Measurements from ENCODE around the gene CDH6. TPM values are rescaled to one million over a fixed set of nuclear protein-coding genes. Genes with fewer than 3 reads are reported as not detected.
"Not testable (repeated sequence)": the region's sequence is repeated elsewhere in the genome, so short reads cannot be mapped to it uniquely, and the experiment has no call there.

The CDH6 gene
- total RNA-seq, 1 donor from 2014 or later: 7.2 TPM

- intact Hi-C loops (cut with DNase I): no loop called here
- Histone ChIP-seq H3K4me3 (no peak overlapping the region), H3K27ac (no peak overlapping the region), H3K36me3 (no peaks in the 10 kb centered on the region), H3K4me1 (no peaks in the 10 kb centered on the region), H3K27me3 (ENCODE audit: low read depth) (no peaks in the 10 kb centered on the region), H3K9me3 (no peaks in the 10 kb centered on the region)
- DNase-seq (no peak), ATAC-seq (no peak)
- TF ChIP-seq, protein P1, sequence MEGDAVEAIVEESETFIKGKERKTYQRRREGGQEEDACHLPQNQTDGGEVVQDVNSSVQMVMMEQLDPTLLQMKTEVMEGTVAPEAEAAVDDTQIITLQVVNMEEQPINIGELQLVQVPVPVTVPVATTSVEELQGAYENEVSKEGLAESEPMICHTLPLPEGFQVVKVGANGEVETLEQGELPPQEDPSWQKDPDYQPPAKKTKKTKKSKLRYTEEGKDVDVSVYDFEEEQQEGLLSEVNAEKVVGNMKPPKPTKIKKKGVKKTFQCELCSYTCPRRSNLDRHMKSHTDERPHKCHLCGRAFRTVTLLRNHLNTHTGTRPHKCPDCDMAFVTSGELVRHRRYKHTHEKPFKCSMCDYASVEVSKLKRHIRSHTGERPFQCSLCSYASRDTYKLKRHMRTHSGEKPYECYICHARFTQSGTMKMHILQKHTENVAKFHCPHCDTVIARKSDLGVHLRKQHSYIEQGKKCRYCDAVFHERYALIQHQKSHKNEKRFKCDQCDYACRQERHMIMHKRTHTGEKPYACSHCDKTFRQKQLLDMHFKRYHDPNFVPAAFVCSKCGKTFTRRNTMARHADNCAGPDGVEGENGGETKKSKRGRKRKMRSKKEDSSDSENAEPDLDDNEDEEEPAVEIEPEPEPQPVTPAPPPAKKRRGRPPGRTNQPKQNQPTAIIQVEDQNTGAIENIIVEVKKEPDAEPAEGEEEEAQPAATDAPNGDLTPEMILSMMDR (IDR thresholded peaks at IDR 0.05): no peak
Observed at GRCh38 chr5:31359839-31360238, 166.4 kb downstream of the CDH6 start.

GRCh38 chr5:31361234-31361633 is 167.7 kb downstream of the CDH6 start:
- Histone ChIP-seq H3K27ac (no peak overlapping the region), H3K4me3 (no peak overlapping the region), H3K4me1 (no peaks in the 10 kb centered on the region), H3K27me3 (ENCODE audit: low read depth) (no peaks in the 10 kb centered on the region), H3K9me3 (no peaks in the 10 kb centered on the region), H3K36me3 (no peaks in the 10 kb centered on the region)
- TF ChIP-seq, protein P1 (IDR thresholded peaks at IDR 0.05): no peak
- DNase-seq: no peak
- ATAC-seq: no peak
- intact Hi-C loops (cut with DNase I): no loop called here

DNA sequence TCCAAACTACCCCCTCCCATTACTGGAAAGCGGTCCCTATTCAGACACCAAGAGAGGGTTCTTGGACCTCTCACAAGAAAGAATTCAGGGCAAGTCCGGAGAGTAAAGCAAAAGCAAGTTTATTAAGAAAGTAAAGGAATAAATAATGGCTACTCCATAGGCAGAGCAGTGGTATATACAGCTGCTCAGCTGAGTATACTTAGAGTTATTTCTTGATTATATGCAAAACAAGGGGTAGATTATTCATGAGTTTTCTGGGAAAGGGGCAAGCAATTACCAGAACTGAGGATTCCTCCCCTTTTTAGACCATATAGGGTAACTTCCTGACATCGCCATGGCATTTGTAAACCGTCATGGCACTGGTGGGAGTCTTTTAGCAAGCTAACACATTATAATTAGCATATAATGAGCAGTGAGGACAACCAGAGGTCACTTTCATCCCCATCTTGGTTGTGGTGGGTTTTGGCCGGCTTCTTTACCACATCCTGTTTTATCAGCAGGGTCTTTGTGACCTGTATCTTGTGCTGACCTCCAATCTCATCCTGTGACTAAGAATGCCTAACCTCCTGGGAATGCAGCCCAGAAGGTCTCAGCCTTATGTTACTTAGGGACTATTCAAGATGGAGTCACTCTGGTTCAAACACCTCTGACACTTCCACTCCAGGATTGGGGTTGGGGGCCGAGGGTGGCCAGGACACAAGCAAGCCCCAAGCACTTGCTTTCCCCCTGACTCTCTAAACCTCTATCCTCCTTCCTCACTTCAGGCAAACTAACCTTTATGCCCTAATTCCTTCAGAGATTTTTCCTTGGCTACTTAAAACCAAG is 168.4 kb downstream of the CDH6 start:
- H3K9me3 ChIP-seq; H3K4me3 ChIP-seq; H3K36me3 ChIP-seq; H3K4me1 ChIP-seq; ATAC-seq; H3K27me3 ChIP-seq (ENCODE audit: low read depth); intact Hi-C loops (cut with DNase I); DNase-seq; H3K27ac ChIP-seq: not testable (repeated sequence)

DNA sequence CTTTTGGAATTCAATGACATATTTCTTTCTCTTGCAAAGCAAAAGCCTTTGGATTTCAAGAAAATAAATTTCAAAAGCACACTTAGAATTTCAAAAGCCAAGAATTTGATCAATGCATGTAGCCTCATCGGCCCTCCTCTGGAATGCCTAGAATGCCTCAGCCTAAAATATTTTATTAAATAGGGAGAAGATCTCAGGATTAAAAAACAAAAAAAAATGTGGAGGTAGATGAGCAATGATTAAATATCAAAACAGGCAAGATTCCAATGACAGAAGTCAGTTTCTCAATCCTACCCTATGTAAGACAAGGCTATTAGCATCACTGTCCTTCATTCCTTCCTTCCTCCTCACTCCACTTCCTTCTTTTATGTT is 169.0 kb downstream of the CDH6 start:
- TF ChIP-seq, protein P1 (IDR thresholded peaks at IDR 0.05): no peak
- H3K4me1 ChIP-seq: no peaks in the 10 kb centered on the region
- H3K27ac ChIP-seq: no peak overlapping the region
- no peak for DNase-seq
- H3K36me3 ChIP-seq: no peaks in the 10 kb centered on the region
- H3K4me3 ChIP-seq: no peak overlapping the region
- ATAC-seq: no peak
- intact Hi-C loops (cut with DNase I): no loop called here
- no peaks in the 10 kb centered on the region for H3K27me3 ChIP-seq (ENCODE audit: low read depth)
- no peaks in the 10 kb centered on the region for H3K9me3 ChIP-seq

- Histone ChIP-seq H3K4me1 (no peaks in the 10 kb centered on the region), H3K9me3 (no peaks in the 10 kb centered on the region), H3K27me3 (ENCODE audit: low read depth) (no peaks in the 10 kb centered on the region), H3K4me3 (no peak overlapping the region), H3K36me3 (no peaks in the 10 kb centered on the region), H3K27ac (no peak overlapping the region)
- intact Hi-C loops (cut with DNase I): no loop called here
- no peak for ATAC-seq
- TF ChIP-seq, protein P1 (IDR thresholded peaks at IDR 0.05): no peak
- no peak for DNase-seq
Observed at GRCh38 chr5:31362931-31363568, 169.6 kb downstream of the CDH6 start.

All from lower lobe of right lung (tissue), 2 donors.